Sigmoid colon (tissue), 7 donors: ENCODE data around the gene SPI1. TPM values are rescaled to one million over a fixed set of nuclear protein-coding genes. Genes with fewer than 3 reads are reported as not detected.
"Not testable (repeated sequence)": the region's sequence is repeated elsewhere in the genome, so short reads cannot be mapped to it uniquely, and the experiment has no call there.

Experiments used
- DNase-seq: peaks from one replicate; pipeline ENCODE4 v3.0.0-alpha.2; 2019
- H3K27ac ChIP-seq, 4 donors: fragments of 200-600 bp; sonication (generic); one replicate each; pipeline ENCODE4 v1.5.1; 2016 to 2019; ENCODE audit warnings: mild to moderate bottlenecking in 1 of 4
- H3K27me3 ChIP-seq, 3 donors: fragments of 200-600 bp; sonication (generic); one replicate each; pipeline ENCODE4 v1.5.1; 2019; ENCODE audit warnings: mild to moderate bottlenecking in 1 of 3
- H3K36me3 ChIP-seq, 4 donors: fragments of 200-600 bp; sonication (generic); one replicate each; pipeline ENCODE4 v1.5.1; 2016 to 2019
- H3K4me1 ChIP-seq, 4 donors: fragments of 200-600 bp; sonication (generic); one replicate each; pipeline ENCODE4 v1.5.1; 2017 to 2019
- H3K4me3 ChIP-seq, 4 donors: fragments of 200-600 bp; sonication (generic); one replicate each; pipeline ENCODE4 v1.5.1; 2017 to 2019; ENCODE audit warnings: mild to moderate bottlenecking in 2 of 4, moderate library complexity in 1 of 4
- H3K9me3 ChIP-seq, 4 donors: fragments of 200-600 bp in 3 of 4; sonication (generic) in 3 of 4; one replicate each; pipeline versions ENCODE4 v1.5.1 to v1.6.1; 2013 to 2019
- EP300 ChIP-seq, 4 donors: sonication (generic); formaldehyde crosslinking; IDR thresholded peaks; one replicate each; pipeline ENCODE4 v1.6.1; 2017; ENCODE audit warnings: antibody characterized with exemption in 4 of 4
- POLR2A ChIP-seq, 2 donors: fragments of 450-650 bp; IDR thresholded peaks; one replicate each; pipeline ENCODE4 v1.6.1; 2016; ENCODE audit warnings: antibody characterized with exemption in 2 of 2, mild to moderate bottlenecking in 2 of 2, moderate library complexity in 2 of 2
- POLR2AphosphoS5 ChIP-seq, 4 donors: sonication (generic); formaldehyde crosslinking; IDR thresholded peaks; one replicate each; pipeline ENCODE4 v1.6.1; 2017; ENCODE audit warnings: antibody characterized with exemption in 4 of 4
- WGBS, 2 donors: extraction: QIAGEN DNeasy Blood & Tissue Kit; methylation state at CpG; one replicate each; pipeline ENCODE4 v1.1.7; 2013; 5-methylcytosine and 5-hydroxymethylcytosine counted together
- intact Hi-C: fragments of 100-400 bp; cut with DNase I; formaldehyde crosslinking; loops from one replicate; pipeline ENCODE4 v1.15.1; 2023
- polyA plus RNA-seq, 3 donors: library from polyadenylated mRNA; stranded (reverse); fragments of 200-250 nt; gene quantifications; one replicate each; pipeline ENCODE4 v1.2.3, GENCODE V29; 2013
- total RNA-seq, 4 donors: library from RNA; depleted of rRNA; stranded (reverse); fragments of >200 nt; gene quantifications; one replicate each; pipeline ENCODE4 v1.1.0, GENCODE V29; 2016
- TF ChIP-seq, protein P1 (sequence below), 4 experiments: fragments of 450-650 bp in 3 of 4; fragments of 200-600 bp in 1 of 4; IDR thresholded peaks; one replicate each; pipeline ENCODE4 v1.5.1; 2016 to 2019; ENCODE audit warnings: antibody characterized with exemption in 4 of 4, mild to moderate bottlenecking in 3 of 4, moderate library complexity in 2 of 4
- donor health status: healthy with polysubstance abuse.
- donor health status: Bipolar disorder and iron deficiency.
- donor health status: healthy.

The SPI1 gene
- total and polyA plus RNA-seq, 7 donors = 10.5 to 29.8 (median 19.7) TPM

DNA sequence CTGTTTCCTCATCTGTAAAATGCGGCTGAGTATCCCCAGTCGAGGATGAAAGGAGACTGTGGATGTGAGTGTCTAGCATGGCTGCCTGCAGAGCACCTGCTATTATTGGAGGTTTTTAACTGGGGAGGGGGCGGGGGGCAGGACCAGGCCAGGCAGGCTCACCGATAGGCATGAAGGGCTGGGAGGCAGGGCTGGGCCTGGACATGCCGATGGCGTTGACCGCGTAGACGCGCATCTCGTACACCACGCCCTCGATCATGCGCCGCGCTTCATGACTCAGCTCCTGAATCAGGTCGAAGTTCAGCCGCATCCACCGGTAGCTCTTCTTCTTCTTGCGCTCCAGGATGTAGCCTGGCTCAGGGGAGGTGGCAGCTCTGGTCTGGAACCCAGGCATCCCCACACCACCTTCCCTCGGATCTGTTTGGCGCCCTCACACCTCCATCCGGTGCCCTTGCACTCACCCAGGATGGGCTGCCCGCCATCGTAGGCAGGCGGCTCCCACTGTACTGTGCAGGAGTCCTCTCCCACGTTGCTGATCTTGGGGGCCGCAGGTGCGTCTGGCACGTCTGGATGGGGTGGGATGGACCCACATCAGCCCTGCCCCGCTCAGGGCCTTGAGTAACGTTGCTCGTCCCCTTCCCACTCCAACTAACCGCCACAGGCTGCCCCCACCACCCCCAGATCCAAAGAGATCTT, 41.0 kb downstream of the SPI1 start:
- H3K4me3 ChIP-seq = no peak overlapping the region
- no peaks in the 10 kb centered on the region for H3K9me3 ChIP-seq
- H3K27ac ChIP-seq = no peak overlapping the region
- H3K36me3 ChIP-seq = no peaks in the 10 kb centered on the region
- no peaks in the 10 kb centered on the region for H3K4me1 ChIP-seq
- DNase-seq = no peak
- intact Hi-C loops = no loop called here
- 90 to 93% methylated on average over 34 of the region's 34 CpGs for WGBS, 2 donors
- TF ChIP-seq EP300 (IDR thresholded peaks at IDR 0.05) = no peak
- no peak for TF ChIP-seq POLR2A (IDR thresholded peaks at IDR 0.05)
- TF ChIP-seq POLR2AphosphoS5 (IDR thresholded peaks at IDR 0.05) = no peak
- TF ChIP-seq, protein P1, sequence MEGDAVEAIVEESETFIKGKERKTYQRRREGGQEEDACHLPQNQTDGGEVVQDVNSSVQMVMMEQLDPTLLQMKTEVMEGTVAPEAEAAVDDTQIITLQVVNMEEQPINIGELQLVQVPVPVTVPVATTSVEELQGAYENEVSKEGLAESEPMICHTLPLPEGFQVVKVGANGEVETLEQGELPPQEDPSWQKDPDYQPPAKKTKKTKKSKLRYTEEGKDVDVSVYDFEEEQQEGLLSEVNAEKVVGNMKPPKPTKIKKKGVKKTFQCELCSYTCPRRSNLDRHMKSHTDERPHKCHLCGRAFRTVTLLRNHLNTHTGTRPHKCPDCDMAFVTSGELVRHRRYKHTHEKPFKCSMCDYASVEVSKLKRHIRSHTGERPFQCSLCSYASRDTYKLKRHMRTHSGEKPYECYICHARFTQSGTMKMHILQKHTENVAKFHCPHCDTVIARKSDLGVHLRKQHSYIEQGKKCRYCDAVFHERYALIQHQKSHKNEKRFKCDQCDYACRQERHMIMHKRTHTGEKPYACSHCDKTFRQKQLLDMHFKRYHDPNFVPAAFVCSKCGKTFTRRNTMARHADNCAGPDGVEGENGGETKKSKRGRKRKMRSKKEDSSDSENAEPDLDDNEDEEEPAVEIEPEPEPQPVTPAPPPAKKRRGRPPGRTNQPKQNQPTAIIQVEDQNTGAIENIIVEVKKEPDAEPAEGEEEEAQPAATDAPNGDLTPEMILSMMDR (IDR thresholded peaks at IDR 0.05) = no peak
- H3K27me3 ChIP-seq = no peaks in the 10 kb centered on the region

DNA sequence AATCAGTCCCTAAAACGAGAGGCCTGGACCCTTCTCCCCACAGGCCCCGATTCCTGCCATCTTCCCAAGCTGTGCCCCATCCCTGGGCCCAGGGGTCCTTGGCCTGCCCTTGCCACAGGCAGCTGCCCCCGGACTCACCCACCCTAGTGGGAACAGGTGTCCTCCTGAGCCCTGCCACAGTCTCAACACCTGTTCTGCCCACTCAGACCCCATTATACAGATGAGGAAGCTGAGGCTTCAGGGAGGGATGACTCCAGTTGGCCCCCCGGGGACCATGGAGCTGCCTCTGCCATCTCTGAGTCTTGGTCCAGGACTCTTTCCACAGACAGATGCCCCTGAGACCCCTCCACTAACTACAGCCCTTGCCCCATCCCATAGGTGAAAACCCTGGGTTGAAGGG, 41.8 kb downstream of the SPI1 start:
- Histone ChIP-seq H3K27me3 (no peaks in the 10 kb centered on the region), H3K4me3 (no peak overlapping the region), H3K36me3 (no peaks in the 10 kb centered on the region), H3K4me1 (no peaks in the 10 kb centered on the region), H3K27ac (no peak overlapping the region), H3K9me3 (no peaks in the 10 kb centered on the region)
- no peak for DNase-seq
- 85 to 86% methylated on average over 4 of the region's 4 CpGs for WGBS, 2 donors
- TF ChIP-seq POLR2A (IDR thresholded peaks at IDR 0.05) = no peak
- no peak for TF ChIP-seq EP300 (IDR thresholded peaks at IDR 0.05)
- TF ChIP-seq, protein P1 (IDR thresholded peaks at IDR 0.05) = no peak
- TF ChIP-seq POLR2AphosphoS5 (IDR thresholded peaks at IDR 0.05) = no peak
- intact Hi-C loops = no loop called here

DNA sequence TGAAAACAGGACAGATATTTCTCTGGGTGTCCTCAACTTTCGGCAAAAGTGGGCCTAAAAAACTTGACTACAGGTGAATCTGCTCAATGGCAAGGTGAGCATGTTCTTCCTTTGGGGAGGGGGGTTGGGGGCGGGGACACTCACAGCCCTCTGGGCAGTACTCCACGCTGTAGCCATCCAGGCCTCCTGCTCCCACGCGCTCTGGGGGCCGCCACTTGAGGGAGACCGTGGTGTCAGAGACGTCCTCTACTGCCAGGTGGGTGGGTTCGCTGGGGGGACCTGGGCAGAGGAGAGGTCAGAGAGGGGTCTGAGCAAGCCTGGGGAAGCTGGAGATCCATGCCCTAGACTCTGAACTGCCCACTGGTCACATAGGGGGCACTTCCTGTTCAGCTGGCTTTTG, 42.6 kb downstream of the SPI1 start:
- H3K9me3 ChIP-seq = no peaks in the 10 kb centered on the region
- intact Hi-C loops = no loop called here
- WGBS, 2 donors = 87 to 89% methylated on average over 9 of the region's 9 CpGs
- no peak for DNase-seq
- TF ChIP-seq EP300 (IDR thresholded peaks at IDR 0.05) = no peak
- TF ChIP-seq POLR2AphosphoS5 (IDR thresholded peaks at IDR 0.05) = no peak
- TF ChIP-seq, protein P1 (IDR thresholded peaks at IDR 0.05) = no peak
- no peak for TF ChIP-seq POLR2A (IDR thresholded peaks at IDR 0.05)
- no peaks in the 10 kb centered on the region for H3K4me1 ChIP-seq
- H3K36me3 ChIP-seq = no peaks in the 10 kb centered on the region
- H3K27me3 ChIP-seq = no peaks in the 10 kb centered on the region
- no peak overlapping the region for H3K27ac ChIP-seq
- no peak overlapping the region for H3K4me3 ChIP-seq

DNA sequence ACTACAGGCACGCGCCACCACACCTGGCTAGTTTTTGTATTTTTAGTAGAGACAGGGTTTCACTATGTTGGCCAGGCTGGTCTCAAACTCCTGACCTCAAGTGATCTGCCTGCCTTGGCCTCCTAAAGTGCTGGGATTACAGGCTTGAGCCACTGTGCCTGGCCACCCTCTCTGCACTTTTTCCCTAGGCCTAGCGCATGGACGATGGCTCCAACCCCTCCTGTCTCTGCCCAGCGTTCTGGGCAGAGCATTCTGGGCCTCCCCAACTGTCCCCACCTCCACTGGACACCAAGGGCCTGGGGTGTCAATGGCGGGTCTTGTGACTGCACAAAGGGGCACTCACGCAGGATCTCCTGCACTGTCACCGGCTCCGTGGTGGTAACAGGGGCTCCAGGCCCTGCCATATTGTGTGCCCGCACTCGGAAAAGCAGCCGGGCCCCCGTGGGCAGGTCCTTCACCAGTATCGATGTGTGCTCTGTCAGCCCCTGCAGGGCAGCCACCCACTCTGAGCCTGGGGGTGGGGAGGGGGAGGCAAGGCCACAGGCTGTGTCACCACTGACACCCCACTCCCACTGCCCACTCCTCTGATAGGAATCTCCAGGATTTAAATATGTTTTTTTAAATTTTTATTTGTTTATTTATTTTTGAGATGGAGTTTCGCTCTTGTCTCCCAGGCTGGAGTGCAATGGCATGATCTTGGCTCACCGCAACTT, 43.5 kb downstream of the SPI1 start:
- H3K9me3 ChIP-seq, DNase-seq, H3K4me3 ChIP-seq, H3K36me3 ChIP-seq, intact Hi-C loops, H3K27ac ChIP-seq, H3K27me3 ChIP-seq, H3K4me1 ChIP-seq: not testable (repeated sequence)
- 96% methylated on average over 16 of the region's 16 CpGs for WGBS, 2 donors

DNA sequence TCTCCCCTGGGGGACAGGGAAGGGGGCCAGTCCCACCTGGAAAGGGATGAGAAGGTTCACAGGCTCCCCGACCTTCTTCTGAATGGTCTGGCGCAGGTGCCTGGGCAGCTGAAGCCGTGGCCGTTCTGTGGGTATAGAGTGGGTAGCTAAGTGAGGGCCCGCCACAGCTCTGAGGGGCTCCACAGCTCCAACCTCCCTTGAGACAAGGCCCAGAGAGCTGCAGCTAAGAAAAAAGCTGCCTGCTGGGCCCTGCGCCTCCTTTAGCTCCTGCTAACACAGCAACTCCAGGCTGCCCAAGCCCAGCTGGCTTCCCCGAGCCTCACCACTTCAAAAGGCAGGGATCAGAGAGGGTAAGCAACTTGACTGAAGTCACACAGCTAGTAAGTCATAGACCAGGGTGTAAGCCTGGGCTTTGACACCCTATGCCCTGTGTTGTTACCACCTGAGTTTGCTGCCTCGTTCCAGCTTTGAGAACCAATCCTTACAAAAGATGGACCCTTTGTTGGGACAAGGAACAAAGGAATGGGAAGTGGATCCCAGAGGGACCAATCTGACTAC, 44.4 kb downstream of the SPI1 start:
- intact Hi-C loops = no loop called here
- TF ChIP-seq POLR2AphosphoS5 (IDR thresholded peaks at IDR 0.05) (no peak), EP300 (IDR thresholded peaks at IDR 0.05) (no peak)
- Histone ChIP-seq H3K36me3 (peaks cover 0 to 9% (median 3%) of the 10 kb centered on the region in 4 donors), H3K4me3 (no peak overlapping the region), H3K27ac (no peak overlapping the region), H3K9me3 (no peaks in the 10 kb centered on the region), H3K27me3 (no peaks in the 10 kb centered on the region), H3K4me1 (peaks cover 0 to 4% (median 0%) of the 10 kb centered on the region in 4 donors)
- WGBS, 2 donors = 89 to 96% methylated on average over 8 of the region's 8 CpGs
- no peak for DNase-seq
